Measurements from ENCODE around the gene CFAP45.
"Not testable (repeated sequence)": the region's sequence is repeated elsewhere in the genome, so short reads cannot be mapped to it uniquely, and the experiment has no call there.

CFAP45 gene

DNA sequence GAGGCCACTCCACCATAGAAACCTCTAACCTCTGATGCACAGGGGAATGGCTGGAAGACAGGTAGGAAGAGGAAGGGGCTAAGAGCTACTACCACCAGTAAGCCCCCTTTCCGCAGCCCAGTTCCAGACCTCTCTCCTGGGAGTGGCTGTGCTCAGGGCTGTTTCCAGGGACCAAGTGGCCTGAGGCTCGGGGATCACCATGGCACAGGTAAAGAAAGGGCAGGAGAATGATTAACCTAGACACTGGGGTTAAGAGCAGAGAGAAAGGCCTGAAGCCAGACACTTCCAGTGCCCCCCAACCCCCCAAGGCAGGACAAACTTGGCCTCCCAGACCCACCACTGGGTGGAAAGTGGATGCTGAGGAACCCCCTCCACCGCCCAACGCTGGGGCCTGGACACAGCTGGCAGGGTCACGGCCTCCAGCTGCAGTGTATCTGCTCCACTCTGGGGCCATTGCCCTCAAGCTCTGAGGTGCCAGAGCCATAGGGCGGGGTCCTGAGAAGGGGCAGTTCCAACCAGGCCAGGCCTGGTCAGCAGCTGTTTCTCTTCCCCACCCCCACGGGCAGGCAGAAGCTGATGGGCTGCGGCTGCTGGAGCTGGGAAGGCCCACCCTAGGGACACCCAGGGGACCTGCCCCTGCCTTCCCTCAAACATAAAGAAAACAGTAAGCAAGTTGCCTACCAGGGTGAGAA, 22.7 kb upstream of the CFAP45 start:
- no peak for DNase-seq

DNA sequence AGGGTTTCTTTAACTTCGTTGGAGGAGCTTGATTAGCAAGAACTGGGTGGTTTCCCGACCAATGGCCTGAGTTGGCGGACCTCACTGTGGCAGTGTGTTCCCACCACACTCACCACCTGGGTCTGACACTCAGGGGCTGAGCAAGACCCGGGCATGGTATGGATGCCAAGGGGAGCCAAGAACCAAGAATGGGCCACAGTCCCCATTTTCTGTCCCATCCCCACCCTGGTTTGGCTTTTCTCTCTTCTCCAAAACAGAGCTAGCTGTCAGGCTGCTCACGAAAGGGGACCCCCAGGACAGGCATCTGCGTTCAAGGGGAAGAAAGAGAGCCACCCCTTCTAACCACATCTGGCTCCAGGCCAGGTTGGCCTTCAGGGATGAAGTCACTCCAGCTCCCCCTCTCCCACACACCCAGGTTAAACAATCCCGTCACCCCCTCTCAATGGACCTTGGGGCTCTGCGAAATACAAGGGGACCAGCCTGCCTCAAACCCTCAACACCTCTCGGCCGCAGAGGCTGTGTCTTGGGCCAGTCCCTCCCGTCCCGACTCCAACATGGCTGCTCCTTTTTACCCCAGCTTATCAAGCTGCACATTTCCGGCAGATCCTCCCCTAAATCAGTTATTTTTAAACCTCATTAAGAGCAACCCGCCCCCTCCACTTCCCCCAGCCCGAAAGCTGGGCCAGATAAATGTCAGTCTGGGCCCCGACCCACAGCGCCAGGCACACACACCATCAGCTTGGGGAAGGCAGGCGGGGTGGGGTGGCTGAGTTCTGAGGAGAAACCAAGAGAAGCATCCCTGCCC, 21.9 kb upstream of the CFAP45 start:
- no peak for DNase-seq

DNA sequence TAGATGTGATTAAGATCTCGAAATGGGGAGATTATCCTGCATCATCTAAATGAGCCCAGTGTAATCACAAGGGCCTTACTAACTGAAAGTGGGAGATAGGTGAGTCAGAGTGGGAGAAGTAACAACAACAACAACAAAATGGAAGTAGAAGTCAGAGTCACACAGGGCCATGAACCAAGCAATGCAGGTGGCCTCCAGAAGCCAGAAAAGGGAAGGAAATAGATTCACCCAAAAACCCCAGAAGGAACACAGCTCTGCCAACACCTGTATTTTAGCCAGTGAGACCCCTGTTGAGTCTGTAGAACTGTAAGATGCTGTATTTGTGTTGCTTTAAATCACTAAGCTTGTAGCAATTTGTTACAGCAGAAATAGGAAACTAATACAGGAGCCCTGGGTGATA, 21.3 kb upstream of the CFAP45 start:
- no peak for DNase-seq

DNA sequence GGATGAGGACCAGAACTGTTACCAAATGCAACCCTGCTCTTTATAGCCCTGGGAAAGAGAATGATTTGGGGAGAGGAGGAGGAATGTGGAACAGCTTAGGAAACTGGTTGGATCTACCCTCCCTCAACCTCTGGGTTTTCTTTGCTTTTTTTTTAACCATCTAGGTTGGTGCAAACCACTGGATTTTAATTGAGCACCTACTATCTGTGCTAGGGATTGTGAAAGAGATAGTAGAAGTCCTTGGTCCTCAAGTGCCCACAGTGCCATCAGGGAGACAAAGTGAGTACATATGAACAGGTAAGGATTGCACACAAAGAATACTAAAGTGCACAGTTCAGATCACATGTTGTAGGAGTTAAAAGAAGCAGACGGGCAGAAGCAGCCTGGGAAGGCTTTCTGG, 20.7 kb upstream of the CFAP45 start:
- DNase-seq, result no peak

DNA sequence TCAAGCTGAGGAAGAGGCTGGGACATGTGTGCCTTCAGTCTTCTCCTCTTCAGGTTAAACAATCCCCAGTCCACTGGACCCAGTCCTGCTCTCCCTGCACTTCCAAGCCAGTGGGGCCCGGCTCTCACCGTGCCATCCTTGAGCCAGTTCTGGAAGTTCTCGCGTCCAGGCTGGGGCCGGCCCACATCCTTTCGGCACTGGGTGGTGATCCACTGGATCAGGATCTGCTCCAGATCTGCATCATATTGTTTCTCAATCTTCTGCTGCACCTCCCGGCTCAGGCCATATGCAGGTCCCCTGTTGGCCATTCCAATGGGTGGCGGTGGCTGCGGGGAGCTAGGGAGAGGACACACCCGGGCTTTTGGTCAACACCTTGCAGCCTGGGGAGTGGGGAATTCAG, 20.2 kb upstream of the CFAP45 start:
- no peak for DNase-seq

DNA sequence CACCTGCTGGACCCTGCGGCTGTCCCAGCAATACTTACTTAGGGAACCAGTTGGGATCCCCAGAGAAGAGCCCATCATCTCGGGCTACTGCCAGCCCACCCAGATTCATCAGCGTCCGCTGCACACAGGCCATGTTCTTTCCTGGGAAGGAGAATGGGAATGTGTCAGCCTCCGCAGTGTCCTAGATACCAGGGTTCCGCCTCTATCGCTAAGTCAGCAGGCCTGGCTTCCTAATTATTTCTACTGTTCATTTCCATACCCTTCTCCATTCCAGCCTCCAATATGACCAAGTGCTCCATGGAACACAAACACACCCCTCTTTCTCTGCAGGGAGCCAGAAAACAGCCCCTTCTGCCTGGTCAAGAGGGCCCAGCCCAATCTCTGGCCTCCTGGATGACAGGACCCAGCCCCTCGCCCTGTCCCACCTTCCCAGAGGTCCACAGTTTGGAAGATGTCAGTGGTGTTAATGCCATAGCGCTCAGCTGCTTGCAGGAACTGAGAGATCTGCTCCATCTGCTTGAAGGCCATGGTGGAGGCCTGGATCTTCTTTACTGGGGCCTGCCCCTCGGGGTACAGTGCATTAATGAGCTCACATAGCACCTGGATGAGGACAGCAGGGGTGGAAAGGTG, 19.4 kb upstream of the CFAP45 start:
- DNase-seq, result no peak

DNA sequence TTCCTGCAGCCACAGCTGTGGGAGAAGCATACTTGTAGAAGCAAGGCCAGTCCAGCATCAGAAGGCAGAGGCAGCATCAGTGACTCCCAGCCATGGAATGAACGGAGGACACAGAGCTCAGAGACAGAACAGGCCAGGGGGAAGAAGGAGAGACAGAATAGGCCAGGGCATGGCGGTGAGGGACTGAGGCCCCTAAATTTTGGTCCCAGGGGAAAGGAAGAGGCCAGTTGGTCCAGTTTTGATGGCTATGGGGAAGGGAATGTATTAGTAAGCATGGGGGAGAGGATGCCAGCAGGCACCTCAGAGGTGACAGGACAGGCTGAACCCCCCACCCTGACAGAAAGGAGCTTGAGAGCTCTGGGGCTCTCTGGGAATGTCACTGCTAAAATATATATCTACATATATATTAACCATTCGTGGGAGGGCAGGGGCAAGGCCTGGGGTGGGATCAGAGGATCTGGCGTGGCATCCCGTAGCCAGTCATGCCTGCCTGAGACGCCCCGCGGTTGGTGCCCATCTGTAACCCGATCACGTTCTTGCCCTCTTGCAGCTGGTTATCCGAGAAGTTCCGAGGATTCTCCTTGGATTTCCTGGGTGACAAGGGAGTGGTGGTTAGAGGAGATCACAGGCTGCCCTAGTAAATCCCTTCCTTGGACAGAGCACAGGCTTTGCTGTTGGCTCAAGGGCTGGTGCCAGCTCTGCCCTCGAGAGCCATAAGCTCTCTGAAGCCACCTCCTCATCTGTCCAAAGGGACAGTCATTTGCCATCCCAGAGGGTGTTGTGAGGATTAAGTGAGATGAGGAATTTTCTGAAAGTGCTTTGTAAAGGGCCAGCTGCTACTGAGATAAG, 18.6 kb upstream of the CFAP45 start:
- DNase-seq, result no peak

DNA sequence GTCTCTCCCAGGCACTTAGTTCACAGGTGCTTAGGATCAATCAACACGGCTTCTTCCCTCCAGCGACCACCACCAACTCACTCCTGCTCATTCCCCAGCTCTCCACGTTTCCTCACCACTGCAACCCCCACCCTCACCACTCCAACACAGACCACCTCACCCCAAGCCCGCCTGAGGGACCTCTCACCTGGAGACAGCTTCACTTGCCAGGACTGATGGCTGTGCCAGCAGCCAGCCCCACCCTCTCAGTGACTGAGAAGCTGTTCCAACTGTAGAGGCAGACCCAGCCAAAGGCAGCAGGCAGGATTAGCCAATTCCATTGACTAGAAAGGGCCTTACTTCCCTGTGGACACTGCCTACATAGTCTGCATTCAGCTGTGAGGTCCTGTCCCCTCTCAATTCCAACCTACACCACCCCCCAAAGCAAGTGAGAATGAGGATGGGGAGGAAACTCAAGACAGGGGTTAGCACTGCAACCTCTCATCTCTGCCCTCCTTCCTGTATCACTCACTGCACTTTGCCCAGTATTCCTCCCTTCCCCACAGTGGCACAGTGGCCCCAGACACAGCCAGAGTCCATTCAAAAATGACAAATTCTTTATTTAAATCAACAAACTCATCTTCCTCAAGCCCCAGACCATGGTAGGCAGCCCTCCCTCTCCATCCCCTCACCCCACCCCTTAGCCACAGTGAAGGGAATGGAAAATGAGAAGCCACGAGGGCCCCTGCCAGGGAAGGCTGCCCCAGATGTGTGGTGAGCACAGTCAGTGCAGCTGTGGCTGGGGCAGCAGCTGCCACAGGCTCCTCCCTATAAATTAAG, 17.8 kb upstream of the CFAP45 start:
- DNase-seq, result no peak

DNA sequence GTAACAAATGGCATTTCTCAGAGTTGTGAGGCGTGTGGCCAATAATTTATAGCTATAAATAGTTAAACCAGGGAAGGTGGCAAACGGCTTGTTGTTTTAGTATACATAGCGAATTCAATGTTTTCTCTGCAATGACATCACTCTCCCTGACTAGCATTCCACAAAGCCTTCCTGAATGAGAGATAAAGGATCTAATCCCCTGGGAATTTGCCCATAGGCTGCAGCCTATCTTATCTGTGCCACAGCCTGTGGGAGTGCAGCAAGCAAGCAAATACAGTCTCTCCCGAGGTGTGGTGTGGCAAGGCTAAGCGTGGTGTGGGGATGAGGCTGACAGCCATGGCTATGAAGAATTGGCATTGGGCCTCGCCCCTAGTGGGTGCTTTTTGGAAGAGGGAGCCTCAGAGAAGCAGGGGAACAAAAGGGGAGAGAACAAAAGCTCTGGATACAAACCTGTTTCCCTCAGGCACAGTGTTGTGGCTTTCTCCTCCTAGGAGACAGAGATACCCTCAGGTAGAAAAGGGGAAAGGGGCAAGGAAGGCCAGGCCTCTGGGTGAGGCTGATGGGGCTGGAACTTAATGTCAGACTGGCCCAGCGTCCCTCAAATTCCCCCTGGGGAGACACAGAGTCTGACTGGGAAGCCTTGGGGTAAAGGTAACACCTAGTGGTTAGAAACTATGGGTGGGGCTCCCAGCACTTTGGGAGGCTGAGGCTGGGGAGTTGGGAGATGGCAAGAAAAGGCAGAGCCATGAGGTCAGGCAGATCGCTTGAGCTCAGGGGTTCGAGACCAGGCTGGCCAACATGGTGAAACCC, 16.5 kb upstream of the CFAP45 start:
- DNase-seq, result no peak

DNA sequence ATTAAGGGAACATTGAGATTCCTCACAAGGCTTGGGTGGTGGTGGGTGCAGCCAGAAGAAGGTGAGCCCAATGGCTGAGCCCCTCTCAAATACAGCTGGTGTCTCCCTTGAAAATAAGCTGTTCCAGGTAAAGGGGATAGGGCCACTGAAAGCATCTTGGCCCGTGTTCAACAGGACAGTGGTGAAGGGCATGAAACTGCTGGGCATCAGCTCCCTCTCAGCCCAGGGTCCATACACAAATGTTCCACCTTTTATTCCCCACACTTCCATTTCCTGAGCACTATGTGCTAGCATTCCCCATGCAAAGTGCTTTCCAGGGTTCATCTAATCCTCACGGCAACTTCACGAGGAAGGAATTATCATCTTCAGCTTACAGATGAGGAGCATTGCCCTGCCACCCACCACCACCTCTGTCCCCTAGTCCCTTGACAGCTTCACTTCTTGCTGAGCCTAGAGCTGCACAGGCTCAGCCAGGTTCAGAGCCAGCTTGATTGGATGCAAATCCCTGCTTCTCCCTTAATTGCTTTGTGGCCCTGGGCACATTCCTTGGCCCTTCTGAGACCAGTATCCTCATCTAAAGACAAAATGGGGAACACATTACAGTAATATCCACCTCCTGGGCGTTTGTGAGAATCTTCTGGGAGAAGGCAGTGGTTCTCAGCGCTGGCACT, 15.7 kb upstream of the CFAP45 start:
- DNase-seq, result no peak

DNA sequence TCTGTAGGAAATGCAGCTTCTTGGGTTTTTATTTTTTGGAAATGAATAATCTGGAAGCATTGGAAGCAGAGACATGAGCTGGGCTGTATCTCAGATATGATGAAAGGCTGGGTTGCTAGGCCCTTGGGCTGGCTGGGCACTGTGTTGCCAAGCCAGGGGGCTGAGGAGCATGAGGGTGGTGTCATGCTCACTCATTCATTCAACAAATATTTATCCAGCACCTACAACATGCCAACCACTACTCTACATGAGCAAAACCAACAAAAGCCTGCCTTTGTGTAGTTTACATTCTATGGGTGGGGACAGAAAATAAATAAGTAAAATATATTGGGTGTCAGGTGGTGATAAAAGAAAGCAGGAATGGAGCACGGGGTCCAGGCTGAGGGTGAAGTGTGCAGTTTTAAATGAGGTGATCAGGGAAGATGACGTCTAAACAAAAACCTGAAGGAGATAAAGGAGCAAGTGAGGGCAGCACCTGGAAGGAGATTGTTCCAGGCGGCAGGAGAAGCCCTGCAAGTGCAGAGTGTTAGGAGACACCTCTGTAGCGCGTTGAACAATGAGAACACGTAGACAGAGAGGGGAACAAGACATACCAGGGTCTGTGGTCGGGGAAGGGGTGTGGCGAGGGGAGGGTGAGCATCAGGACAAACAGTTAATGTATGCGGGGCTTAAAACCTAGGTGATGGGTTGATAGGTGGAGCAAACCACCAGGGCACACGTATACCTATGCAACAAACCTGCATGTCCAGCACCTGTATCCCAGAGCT, 14.5 kb upstream of the CFAP45 start:
- DNase-seq, result no peak

DNA sequence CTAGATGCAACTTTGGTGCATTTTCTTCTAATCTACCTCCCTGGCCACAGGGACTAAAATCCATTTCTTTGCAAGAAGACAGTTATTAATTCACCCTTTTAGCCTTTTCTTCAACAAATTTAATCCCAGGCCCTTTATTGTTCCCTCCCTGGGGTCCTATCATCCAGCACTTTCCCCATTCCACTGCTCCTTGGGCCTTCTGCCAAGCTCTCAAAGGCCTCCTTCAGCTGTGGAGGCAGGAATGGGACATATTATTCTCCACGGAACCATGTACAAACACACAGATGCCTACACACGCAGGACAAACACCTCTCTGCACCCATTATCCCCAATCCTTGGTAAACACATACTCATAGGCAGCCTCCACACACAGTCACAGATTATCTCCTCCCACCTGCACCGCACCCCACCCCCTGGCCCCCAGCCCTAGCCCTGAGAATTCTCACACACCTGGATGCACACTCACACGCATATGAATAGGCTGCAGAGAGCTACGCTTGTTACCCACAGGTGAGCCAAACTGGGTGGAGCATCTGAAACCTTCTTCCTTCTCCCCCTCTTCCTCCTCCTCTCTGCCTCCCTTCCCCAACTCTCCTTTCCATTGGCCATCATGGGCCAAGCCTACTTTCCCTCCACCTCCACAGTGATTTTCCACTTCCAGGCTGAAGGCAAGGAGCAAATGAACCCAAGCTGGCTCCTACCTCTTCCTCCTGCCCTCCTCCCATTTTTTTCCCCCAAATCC, 13.7 kb upstream of the CFAP45 start:
- DNase-seq, result no peak

DNA sequence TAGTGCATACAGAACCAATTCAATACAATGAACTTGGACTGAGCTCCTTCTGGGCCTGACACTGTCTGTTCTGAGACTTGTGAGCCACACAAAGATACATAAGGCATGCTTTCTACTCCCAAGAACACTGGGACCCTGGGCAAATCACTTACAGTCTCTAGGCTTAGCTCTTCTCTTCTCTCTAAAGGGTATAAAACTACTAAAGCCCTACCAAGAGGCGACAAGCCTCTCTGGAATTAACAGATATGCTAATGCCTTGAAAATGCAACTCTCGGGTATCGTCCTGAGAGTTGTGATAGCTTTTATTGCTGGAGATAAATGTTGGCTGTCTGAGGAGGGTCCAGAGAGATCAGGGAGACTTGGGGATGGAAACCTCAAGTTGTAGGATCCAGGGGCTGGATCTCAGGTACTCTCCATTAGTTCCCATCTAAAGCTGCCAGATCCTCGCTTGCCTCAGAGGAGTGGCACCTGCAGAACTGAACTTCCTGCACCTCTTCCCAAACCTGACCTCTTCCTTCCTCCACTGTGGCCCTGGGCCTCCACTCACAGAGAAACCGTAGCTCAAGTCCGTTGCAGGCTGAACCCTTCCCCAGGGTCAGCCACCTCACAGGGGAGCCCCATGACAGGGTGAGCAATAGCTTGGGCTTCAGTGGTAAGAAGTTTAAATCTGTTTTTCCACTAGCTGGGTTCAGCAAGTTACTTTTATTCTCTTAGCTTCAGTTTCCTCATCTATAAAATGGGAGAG, 11.5 kb upstream of the CFAP45 start:
- DNase-seq, result no peak

DNA sequence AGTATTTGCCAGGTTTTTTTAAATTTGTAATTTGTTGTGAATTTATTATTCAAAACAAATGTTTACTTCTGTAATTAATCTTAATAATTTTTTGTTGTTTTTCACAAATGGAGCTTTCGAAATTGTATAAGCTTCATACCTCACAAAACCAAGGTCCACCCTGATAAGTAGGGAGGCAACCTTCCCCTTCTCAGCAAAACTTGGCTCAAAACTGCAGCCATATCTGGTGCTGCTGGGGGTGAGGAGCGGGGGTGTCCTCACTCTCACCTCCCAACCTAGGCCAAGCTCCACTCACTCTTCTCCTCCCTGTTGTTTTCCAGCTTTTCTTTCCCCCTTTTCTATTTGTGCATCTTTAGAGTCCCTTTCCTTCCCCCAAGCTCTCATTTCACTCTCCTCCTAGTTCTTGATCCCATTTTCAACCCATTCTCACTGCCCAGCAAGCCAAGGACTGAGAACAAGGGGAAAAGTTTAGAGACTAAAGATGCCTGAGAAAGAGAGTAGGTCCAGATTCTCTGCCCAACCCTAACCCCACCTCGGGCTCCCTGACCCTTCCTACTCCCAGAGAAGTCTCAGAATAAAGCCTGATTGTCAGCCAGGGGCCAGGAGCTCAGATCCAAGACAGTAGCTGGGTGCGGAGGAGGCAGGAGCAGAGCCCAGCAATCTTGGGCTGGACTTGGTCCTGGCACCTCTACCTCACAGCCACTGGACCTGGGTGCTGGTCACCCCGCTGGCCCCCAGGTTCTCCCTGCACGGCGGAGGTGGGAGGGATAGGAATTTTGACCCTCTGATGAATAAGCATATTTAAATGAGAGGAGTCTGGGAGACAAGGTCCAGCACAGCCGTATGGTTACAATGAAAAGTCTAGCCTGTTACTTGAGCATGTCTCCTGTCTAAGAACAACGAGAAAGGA, 8.3 kb upstream of the CFAP45 start:
- DNase-seq, result no peak

DNA sequence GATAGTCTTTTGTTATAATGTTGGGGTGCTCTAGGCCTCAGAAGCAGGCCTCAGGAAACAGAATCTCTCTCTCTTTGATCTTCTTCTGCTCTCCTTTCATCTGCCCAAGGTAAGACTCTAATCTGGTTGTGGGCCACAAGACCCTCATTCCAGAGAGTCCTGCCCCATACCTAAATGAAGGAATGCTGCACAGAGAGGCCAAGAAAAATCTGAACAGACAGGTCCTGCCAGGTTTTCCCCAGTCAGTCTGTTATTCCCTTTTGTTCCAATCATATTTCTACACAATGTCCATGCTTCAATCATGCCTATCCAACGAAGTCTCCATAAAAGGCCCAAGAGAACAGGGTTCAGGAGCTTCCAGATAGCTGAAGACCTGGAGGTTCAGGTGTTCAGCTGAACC, 7.0 kb upstream of the CFAP45 start:
- DNase-seq, result no peak

DNA sequence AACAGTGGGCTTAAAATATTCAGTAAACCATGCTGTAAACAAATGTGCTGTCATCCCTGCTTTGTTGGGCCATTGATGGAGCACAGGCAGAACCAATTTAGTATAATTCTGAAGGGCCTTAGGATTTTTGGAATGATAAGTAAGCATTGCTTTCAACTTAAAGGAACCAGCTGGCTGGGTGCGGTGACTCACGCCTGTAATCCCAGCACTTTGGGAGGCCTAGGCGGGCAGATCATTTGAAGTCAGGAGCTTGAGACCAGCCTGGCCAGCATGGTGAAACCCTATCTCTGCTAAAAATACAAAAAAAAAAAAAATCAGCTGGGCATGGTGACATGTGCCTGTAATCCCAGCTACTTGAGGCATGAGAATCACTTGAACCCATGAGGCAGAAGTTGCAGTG, 4.1 kb upstream of the CFAP45 start:
- not testable (repeated sequence) for DNase-seq

DNA sequence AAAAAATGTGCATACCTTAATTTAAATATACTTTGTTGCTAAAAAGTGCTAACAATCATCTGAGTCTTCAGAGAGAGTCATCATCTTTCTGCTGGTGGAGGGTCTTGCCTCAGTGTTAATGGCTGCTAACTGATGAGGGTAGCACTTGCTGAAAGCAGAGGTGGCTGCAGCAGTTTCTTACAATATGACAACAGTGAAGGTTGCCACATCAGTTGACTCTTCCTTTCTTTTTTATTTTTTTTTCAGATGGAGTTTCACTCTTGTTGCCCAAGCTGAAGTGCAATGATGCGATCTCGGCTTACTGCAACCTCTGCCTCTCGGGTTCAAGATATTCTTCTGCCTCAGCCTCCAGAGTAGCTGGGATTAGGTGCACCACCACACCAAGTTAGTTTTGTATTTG, 2.6 kb upstream of the CFAP45 start:
- no peak for DNase-seq

Measured in NCI-H2171 (cell line).